KMS-11 (cell line): Measurements from ENCODE around the gene BRD4.

Source experiments
- H2AFZ ChIP-seq: fragments of 200-600 bp; sonication (generic); 2 replicates; pipeline ENCODE4 v1.6.1; 2016; ENCODE audit warnings: antibody characterized with exemption, mixed run types, low read depth
- H3K27ac ChIP-seq: fragments of 200-600 bp; sonication (generic); 2 replicates; pipeline ENCODE4 v1.6.1; 2016; ENCODE audit warnings: mild to moderate bottlenecking, mixed run types
- H3K27me3 ChIP-seq: fragments of 200-600 bp; sonication (generic); 2 replicates; pipeline ENCODE4 v1.6.1; 2017; ENCODE audit warnings: mild to moderate bottlenecking, low read depth, mixed run types, moderate library complexity; ENCODE audit not compliant: insufficient read depth
- H3K36me3 ChIP-seq: fragments of 200-600 bp; sonication (generic); 2 replicates; pipeline ENCODE4 v1.6.1; 2017; ENCODE audit warnings: mild to moderate bottlenecking, mixed run types; ENCODE audit not compliant: insufficient read depth
- H3K4me1 ChIP-seq: fragments of 200-600 bp; sonication (generic); 2 replicates; pipeline ENCODE4 v1.6.1; 2016; ENCODE audit warnings: mild to moderate bottlenecking, low read depth, mixed run types; ENCODE audit not compliant: poor library complexity, severe bottlenecking
- H3K4me2 ChIP-seq: fragments of 200-600 bp; sonication (generic); 2 replicates; pipeline ENCODE4 v1.7.0; 2016; ENCODE audit warnings: mild to moderate bottlenecking, mixed run types
- H3K4me3 ChIP-seq: fragments of 200-600 bp; sonication (generic); IDR thresholded peaks from 2 replicates; pipeline ENCODE4 v1.6.1; 2017; ENCODE audit warnings: low read depth, low read length, mixed read lengths; ENCODE audit not compliant: insufficient read depth
- H3K79me2 ChIP-seq: fragments of 200-600 bp; sonication (generic); 2 replicates; pipeline ENCODE4 v1.6.1; 2016; ENCODE audit warnings: low read depth, mixed run types; ENCODE audit not compliant: insufficient read depth
- H3K9ac ChIP-seq: fragments of 200-600 bp; sonication (generic); 2 replicates; pipeline ENCODE4 v1.6.1; 2016; ENCODE audit warnings: mild to moderate bottlenecking, mixed run types
- H4K20me1 ChIP-seq: fragments of 200-600 bp; sonication (generic); 2 replicates; pipeline ENCODE4 v1.6.1; 2016; ENCODE audit warnings: mild to moderate bottlenecking, mixed run types; ENCODE audit not compliant: insufficient read depth
- TF ChIP-seq, protein P1 (sequence below): fragments of 200-600 bp; sonication (generic); conservative IDR thresholded peaks from 2 replicates; pipeline ENCODE4 v1.6.1; 2017; ENCODE audit warnings: low read depth, mild to moderate bottlenecking, antibody characterized with exemption, low read length, moderate library complexity, mixed read lengths

BRD4 gene

DNA sequence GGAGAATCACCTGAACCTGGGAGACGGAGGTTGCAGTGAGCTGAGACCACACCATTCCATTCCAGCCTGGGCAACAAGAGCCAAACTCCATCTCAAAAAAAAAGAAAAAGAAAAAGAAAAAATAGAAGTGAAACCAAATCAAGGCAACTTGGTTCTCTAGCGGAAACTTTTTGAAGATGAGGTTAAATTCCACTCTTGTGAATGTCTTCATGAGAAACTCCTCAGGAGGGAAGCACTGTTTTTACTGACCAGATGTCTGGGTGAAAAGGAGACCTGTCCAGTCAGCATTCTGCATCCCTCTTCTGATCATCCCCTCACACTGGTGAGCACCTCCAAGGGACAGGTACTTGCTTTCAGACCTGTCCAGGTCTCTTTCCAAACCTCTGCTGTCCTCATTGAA lies 15.8 kb downstream of the BRD4 start:
- H4K20me1 ChIP-seq: peaks cover 84% of the 10 kb centered on the region
- H3K4me2 ChIP-seq: no peak overlapping the region; the same call in 1 of the 2 replicates
- peaks cover 60% of the 10 kb centered on the region for H3K4me1 ChIP-seq
- H3K4me3 ChIP-seq: no peak overlapping the region
- no peaks in the 10 kb centered on the region for H3K36me3 ChIP-seq
- H3K9ac ChIP-seq: no peak overlapping the region
- no peak overlapping the region for H2AFZ ChIP-seq
- no peak overlapping the region for H3K27ac ChIP-seq
- TF ChIP-seq, protein P1, sequence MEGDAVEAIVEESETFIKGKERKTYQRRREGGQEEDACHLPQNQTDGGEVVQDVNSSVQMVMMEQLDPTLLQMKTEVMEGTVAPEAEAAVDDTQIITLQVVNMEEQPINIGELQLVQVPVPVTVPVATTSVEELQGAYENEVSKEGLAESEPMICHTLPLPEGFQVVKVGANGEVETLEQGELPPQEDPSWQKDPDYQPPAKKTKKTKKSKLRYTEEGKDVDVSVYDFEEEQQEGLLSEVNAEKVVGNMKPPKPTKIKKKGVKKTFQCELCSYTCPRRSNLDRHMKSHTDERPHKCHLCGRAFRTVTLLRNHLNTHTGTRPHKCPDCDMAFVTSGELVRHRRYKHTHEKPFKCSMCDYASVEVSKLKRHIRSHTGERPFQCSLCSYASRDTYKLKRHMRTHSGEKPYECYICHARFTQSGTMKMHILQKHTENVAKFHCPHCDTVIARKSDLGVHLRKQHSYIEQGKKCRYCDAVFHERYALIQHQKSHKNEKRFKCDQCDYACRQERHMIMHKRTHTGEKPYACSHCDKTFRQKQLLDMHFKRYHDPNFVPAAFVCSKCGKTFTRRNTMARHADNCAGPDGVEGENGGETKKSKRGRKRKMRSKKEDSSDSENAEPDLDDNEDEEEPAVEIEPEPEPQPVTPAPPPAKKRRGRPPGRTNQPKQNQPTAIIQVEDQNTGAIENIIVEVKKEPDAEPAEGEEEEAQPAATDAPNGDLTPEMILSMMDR: no peak
- H3K79me2 ChIP-seq: peaks cover 100% of the 10 kb centered on the region
- no peaks in the 10 kb centered on the region for H3K27me3 ChIP-seq

DNA sequence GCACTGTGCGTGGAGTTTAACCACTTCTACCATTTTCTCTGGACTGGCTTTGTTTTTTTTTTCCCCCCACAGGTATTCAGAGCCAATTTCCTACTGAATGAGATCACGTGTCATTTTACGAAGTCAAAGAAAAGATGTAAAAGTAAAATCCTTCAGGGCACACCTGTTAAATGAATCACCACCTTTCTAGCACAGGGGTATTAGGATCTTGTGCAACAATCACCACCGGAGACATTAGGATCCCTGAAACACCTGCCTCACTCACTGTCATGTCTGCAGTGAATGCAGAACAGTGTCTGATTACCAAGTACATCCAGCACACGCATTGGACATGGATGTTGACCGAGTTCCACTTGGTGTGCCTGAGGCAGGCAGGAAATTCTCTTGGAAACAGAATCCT lies 17.2 kb downstream of the BRD4 start:
- H3K4me2 ChIP-seq: no peak overlapping the region
- TF ChIP-seq, protein P1: no peak
- H3K79me2 ChIP-seq: peaks cover 98% of the 10 kb centered on the region
- no peak overlapping the region for H3K27ac ChIP-seq
- H3K4me3 ChIP-seq: no peak overlapping the region
- H3K27me3 ChIP-seq: no peaks in the 10 kb centered on the region
- peaks cover 79% of the 10 kb centered on the region for H4K20me1 ChIP-seq
- H2AFZ ChIP-seq: no peak overlapping the region
- H3K4me1 ChIP-seq: peaks cover 58% of the 10 kb centered on the region
- no peak overlapping the region for H3K9ac ChIP-seq
- no peaks in the 10 kb centered on the region for H3K36me3 ChIP-seq

DNA sequence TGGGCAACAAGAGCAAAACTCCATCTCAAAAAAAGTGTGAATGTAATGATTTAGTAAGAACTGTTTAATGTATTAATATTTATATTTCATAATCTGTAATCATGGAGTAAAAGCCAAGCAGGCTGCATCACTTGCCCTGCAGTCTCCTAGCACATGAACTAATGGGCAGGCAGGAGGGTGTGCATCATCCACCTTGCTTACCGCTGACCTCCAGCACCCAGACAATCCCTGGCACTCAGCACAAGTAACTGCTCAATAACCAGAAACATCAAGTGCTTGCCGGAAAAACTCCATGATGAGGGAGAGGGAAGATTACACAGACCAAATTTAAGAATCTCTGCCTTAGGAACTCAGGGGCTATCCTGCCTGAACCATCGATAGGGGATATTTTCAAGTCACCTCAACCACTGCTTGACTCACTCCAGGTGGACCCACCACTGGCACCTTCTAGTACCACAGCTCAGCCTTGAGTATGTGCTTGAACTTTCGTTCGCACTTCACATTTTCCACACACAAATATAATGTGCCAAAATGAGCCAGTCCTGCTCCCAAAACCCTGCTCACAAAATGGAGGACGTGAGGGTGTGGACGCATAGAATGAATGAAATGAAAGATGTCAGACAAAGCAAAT lies 18.6 kb downstream of the BRD4 start:
- TF ChIP-seq, protein P1: no peak
- H2AFZ ChIP-seq: no peak overlapping the region
- H3K4me1 ChIP-seq: peaks cover 52% of the 10 kb centered on the region
- no peak overlapping the region for H3K9ac ChIP-seq
- H3K27ac ChIP-seq: no peak overlapping the region
- H3K36me3 ChIP-seq: no peaks in the 10 kb centered on the region
- no peak overlapping the region for H3K4me3 ChIP-seq
- no peaks in the 10 kb centered on the region for H3K27me3 ChIP-seq
- H4K20me1 ChIP-seq: peaks cover 75% of the 10 kb centered on the region
- no peak overlapping the region for H3K4me2 ChIP-seq
- peaks cover 98% of the 10 kb centered on the region for H3K79me2 ChIP-seq

DNA sequence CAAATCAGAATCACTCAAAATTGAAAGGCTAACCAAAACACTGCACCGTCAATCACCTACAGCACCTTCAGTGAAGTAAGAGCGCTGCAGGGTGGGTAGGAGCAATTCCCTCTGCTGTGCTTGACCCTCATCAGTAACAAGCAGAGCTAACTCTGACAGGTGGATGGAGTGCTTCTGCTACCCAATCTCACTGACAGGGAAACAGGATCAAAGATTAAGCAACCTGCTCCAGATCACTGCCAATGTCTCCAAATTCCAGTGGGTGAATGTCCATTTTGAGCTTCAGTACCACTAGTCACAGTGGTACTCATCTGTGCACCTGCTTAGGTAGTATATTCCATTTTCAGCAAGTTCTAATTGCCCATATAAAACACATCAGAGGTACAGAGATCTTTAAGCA lies 25.2 kb downstream of the BRD4 start:
- Histone ChIP-seq H3K36me3 (no peaks in the 10 kb centered on the region), H3K27me3 (no peaks in the 10 kb centered on the region), H3K9ac (no peak overlapping the region), H4K20me1 (peaks cover 72% of the 10 kb centered on the region), H3K4me3 (no peak overlapping the region), H3K27ac (no peak overlapping the region), H3K4me2 (no peak overlapping the region), H3K79me2 (peaks cover 96% of the 10 kb centered on the region), H3K4me1 (peaks cover 51% of the 10 kb centered on the region), H2AFZ (no peak overlapping the region)
- TF ChIP-seq, protein P1: no peak
